LHCN-M2 (cell line): ENCODE measurements around the gene CDS1. TPM values are rescaled to one million over a fixed set of nuclear protein-coding genes. Genes with fewer than 3 reads are reported as not detected.

Experiments used
- total RNA-seq: library from RNA; depleted of rRNA; stranded (reverse); fragments of >200 nt; gene quantifications from 2 replicates; pipeline ENCODE4 v1.2.3, GENCODE V29; 2014; rRNA removed

The CDS1 gene
- total RNA-seq, 1 experiment from 2014 or later = 0.17 TPM

Other genes starting within 250 kb of the CDS1 start
- 0.86 and 1.7 TPM in 2 replicates for gene NKX6-1, start 83.8 kb upstream of the CDS1 start, total RNA-seq